Measurements from ENCODE around the gene TPX2.
"Not testable (repeated sequence)": the region's sequence is repeated elsewhere in the genome, so short reads cannot be mapped to it uniquely, and the experiment has no call there.

Gene TPX2

GRCh38 chr20:31815408-31816188 is 76.5 kb downstream of the TPX2 start:
- peak; percentile 36 for DNase-seq (ENCODE audit: low read depth)

- no peak for DNase-seq (ENCODE audit: low read depth)
Observed at GRCh38 chr20:31816221-31816620, 77.1 kb downstream of the TPX2 start.

- no peak for DNase-seq (ENCODE audit: low read depth)
Observed at GRCh38 chr20:31817461-31817860, 78.4 kb downstream of the TPX2 start.

- DNase-seq (ENCODE audit: low read depth): no peak
Observed at GRCh38 chr20:31818376-31818908, 79.4 kb downstream of the TPX2 start.

- no peak for DNase-seq (ENCODE audit: low read depth)
Observed at GRCh38 chr20:31819083-31819784, 80.1 kb downstream of the TPX2 start, which contains the start of gene MYLK2. TSS of gene MYLK2 (plus strand) at chr20:31819356. CDS start at chr20:31819581, 225 bp downstream.

GRCh38 chr20:31820228-31820627 is 81.1 kb downstream of the TPX2 start:
- DNase-seq (ENCODE audit: low read depth): no peak

GRCh38 chr20:31821427-31821826 is 82.3 kb downstream of the TPX2 start:
- no peak for DNase-seq (ENCODE audit: low read depth)

GRCh38 chr20:31822421-31823330 is 83.6 kb downstream of the TPX2 start:
- DNase-seq (ENCODE audit: low read depth): peak; percentile 51

GRCh38 chr20:31823360-31824124 is 84.5 kb downstream of the TPX2 start:
- DNase-seq (ENCODE audit: low read depth): no peak

GRCh38 chr20:31824125-31824485 is 85.0 kb downstream of the TPX2 start:
- DNase-seq (ENCODE audit: low read depth): no peak

- no peak for DNase-seq (ENCODE audit: low read depth)
Observed at GRCh38 chr20:31824554-31825313, 85.6 kb downstream of the TPX2 start.

GRCh38 chr20:31826074-31826473 is 87.0 kb downstream of the TPX2 start:
- DNase-seq (ENCODE audit: low read depth): no peak

GRCh38 chr20:31827059-31827458 is 88.0 kb downstream of the TPX2 start:
- no peak for DNase-seq (ENCODE audit: low read depth)

GRCh38 chr20:31828016-31828415 is 88.9 kb downstream of the TPX2 start:
- not testable (repeated sequence) for DNase-seq (ENCODE audit: low read depth)

GRCh38 chr20:31829731-31830130 is 90.6 kb downstream of the TPX2 start:
- DNase-seq (ENCODE audit: low read depth): no peak

GRCh38 chr20:31830406-31830981 is 91.4 kb downstream of the TPX2 start:
- DNase-seq (ENCODE audit: low read depth): no peak

- no peak for DNase-seq (ENCODE audit: low read depth)
Observed at GRCh38 chr20:31831211-31831610, 92.1 kb downstream of the TPX2 start.

GRCh38 chr20:31831771-31832306 is 92.7 kb downstream of the TPX2 start:
- DNase-seq (ENCODE audit: low read depth): no peak

- peak; percentile 11 for DNase-seq (ENCODE audit: low read depth)
Observed at GRCh38 chr20:31833130-31833930, 94.2 kb downstream of the TPX2 start.

All from amniotic epithelial cell (primary cell).